ENCODE measurements around the gene PTPRO. TPM values are rescaled to one million over a fixed set of nuclear protein-coding genes. Genes with fewer than 3 reads are reported as not detected.

Gene PTPRO
- total RNA-seq, 2 donors from 2014 or later, result 4.6 to 5.6 TPM

DNA sequence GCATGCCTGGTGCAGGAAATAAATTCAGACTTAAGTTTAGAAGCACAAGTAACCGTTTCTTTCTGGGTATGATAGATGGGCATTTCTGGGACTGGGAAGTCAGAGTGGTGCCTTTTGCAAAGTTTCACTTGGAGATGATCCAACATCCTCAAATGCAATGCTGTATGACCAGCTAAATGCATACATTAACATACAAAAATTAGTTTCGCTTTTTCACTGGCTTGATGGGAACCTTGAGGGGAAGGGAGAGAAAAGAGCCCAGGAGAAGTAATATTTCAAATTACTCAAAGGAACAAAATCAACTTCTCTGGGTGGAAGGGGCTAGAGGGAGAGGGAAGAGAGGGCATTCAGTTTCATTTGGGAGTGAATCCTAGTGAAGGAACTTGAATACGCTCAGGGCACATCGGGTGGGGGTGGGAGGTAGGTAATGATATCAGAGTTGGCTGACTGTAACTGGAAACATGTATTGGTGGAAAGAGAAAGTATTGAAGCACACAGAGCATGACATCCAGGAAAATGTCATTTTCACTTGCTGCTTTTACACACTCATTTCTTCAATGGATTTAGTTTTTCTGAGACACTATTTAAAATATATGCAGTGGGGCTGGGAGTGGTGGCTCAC is 175.5 kb downstream of the PTPRO start:
- no peak for DNase-seq (ENCODE audit: low spot score)
- intact Hi-C loops (cut with DNase I), result no loop called here

GRCh38 chr12:15502211-15502610 is 179.9 kb downstream of the PTPRO start:
- DNase-seq (ENCODE audit: low spot score), result no peak
- intact Hi-C loops (cut with DNase I), result no loop called here

DNA sequence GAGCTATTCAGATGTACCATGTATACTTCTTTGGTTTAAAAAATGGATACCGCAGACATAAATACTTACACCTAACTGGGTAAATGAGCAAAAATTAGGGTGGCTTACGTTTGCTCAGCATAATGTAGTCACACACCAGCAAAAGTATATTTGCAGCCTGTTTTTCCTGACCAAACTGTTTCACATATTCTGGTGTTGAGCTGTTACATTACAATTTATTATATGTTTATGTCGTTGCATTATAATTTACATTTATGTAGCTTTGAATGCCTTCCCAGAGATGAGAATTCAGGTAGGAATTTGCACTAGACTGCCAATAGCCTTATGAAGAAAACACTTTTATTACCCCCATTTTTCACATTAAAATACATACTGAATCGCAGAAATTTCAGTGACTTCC is 183.3 kb downstream of the PTPRO start:
- DNase-seq (ENCODE audit: low spot score), result no peak
- intact Hi-C loops (cut with DNase I), result no loop called here

DNA sequence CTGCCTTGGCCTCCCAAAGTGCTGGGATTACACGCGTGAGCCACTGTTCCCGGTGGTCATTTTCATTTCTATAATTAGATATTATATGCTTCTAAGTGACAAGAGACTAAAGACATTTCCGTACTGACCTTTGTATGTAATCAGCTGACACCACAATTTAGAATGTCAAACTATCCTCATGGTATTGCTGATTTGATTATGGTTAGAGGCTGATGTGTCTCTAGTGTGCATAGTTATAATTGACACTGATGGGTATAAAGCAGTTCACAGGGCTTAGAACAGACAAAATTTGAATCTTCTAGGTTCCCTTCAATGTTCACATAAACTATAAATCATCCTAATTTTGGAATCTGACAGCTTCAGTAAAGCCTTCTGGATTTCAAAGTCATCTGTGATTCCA is 192.7 kb downstream of the PTPRO start:
- no peak for DNase-seq (ENCODE audit: low spot score)
- intact Hi-C loops (cut with DNase I), result no loop called here

DNA sequence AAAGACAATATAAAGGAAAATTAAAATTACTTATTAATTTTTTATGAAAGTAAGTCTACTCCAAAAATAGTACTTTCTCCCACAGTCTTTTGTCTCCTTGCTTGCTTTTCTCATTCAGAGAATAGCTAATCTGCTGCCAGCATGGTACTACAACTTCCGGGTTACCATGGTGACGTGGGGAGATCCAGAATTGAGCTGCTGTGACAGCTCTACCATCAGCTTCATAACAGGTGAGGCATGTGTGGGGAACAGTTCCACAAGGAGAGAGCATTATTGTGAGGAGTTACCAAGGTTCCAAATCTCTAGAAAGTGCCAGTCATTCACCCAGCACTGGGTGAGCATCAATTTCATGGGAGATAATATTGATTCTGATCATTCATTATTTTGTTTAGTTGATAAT is 197.8 kb downstream of the PTPRO start:
- DNase-seq (ENCODE audit: low spot score), result no peak

GRCh38 chr12:15520844-15521243 is 198.5 kb downstream of the PTPRO start:
- intact Hi-C loops (cut with DNase I), result no loop called here
- no peak for DNase-seq (ENCODE audit: low spot score)

More for the DNA sequence above, 197.8 kb downstream of the PTPRO start:
- intact Hi-C loops (cut with DNase I), result no loop called here

DNA sequence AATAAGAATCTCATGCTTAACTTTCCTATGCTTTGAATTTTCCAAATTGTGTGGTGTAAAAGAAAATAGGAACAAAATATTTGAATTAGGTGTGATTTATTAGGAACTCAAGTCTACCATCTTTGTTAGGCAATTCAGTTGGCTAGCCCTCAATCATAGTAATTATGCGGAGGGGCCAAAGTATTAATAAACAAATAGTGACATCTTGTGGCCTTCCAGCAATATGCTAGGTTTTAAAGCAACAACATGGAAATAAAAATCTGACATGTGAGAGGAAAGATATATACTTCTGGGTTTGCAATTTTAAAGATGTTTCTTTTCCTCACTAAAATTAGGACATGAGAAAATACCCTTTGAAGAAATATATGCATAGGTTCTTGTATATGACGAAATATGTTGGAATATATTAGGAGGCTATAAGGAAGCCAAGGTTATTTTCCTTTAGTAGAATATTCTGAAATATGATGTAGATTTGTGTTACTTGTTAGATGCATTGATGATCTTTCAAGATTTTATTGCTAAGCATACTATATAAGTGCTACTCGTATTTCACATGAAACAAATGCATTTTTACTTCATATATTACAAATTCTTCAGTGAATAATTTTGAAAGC is 200.4 kb downstream of the PTPRO start:
- intact Hi-C loops (cut with DNase I), result loop anchor here in 1 of 2 donors (2.0 kb wide), 1 partner anchor 246 kb away; no protein-coding TSS in a partner anchor
- no peak for DNase-seq (ENCODE audit: low spot score)

DNA sequence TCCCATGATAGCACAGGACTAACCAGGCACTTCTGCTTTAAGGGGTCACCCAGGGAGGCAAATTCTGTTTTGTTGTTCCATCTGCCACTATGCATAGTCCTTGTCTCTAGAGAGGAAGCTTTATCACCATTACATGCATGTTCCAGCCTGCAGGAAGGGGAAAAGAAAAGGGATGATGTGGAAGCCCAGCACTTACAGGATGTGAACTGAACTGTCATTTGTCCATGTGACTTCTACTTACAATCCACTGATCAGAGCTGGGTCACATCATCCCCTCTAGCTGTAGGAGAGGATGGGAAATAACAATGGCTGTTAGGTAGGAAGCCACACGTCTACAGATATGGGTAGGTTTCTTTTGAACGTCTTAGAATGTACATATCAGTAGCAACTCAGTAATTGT is 203.1 kb downstream of the PTPRO start:
- intact Hi-C loops (cut with DNase I), result no loop called here
- no peak for DNase-seq (ENCODE audit: low spot score)

DNA sequence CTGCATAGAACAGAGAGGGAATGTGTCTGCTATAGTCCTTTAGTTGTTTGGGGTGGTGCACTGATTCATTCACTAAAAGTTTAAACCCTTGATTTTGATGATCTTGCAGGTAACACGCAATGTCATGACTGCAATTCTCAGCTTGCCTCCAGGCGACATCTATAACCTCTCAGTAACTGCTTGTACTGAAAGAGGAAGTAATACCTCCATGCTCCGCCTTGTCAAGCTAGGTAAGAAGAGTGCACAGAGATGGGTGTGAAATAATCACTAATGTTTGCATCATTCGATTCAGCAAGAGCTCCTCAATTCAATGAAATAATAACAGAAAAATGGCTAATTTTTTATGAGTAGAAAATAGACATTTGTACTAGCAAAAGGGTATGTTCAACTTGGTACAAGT is 203.7 kb downstream of the PTPRO start:
- intact Hi-C loops (cut with DNase I), result no loop called here
- no peak for DNase-seq (ENCODE audit: low spot score)

- intact Hi-C loops (cut with DNase I), result no loop called here
- no peak for DNase-seq (ENCODE audit: low spot score)
These were observed 205.1 kb downstream of the PTPRO start for GRCh38 chr12:15527201-15528080.

GRCh38 chr12:15528666-15529065 is 206.4 kb downstream of the PTPRO start:
- intact Hi-C loops (cut with DNase I), result no loop called here
- DNase-seq (ENCODE audit: low spot score), result no peak

DNA sequence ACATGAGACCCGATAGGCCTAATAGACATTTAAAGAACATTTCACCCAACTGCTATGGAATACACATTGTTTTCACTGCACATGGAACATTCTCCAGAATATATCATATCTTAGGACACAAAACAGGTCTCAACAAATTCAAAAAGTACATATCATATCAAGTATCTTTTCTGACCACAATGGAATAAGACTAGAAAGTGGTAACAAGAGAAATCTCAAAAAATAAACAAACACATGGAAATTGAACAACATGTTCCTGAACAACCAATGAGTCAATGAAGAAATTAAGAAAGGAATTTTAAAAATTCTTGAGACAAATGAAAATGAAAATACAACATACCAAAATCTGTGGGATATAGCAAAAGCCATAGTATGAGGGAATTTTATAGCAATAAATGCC is 208.1 kb downstream of the PTPRO start:
- intact Hi-C loops (cut with DNase I), result loop anchor here (5.0 to 10.0 kb wide), 2 partner anchors 54 to 57 kb away; no protein-coding TSS in a partner anchor

GRCh38 chr12:15532364-15532977 is 210.2 kb downstream of the PTPRO start:
- DNase-seq (ENCODE audit: low spot score), result no peak
- intact Hi-C loops (cut with DNase I), result loop anchor here (5.0 to 10.0 kb wide), 2 partner anchors 52 to 55 kb away; no protein-coding TSS in a partner anchor

More for the DNA sequence above, 208.1 kb downstream of the PTPRO start:
- DNase-seq (ENCODE audit: low spot score), result no peak

GRCh38 chr12:15534322-15534721 is 212.0 kb downstream of the PTPRO start:
- DNase-seq (ENCODE audit: low spot score), result no peak
- intact Hi-C loops (cut with DNase I), result loop anchor here (5.0 to 10.0 kb wide), 2 partner anchors 50 to 53 kb away; no protein-coding TSS in a partner anchor

- no peak for DNase-seq (ENCODE audit: low spot score)
- intact Hi-C loops (cut with DNase I), result loop anchor here (5.0 to 10.0 kb wide), 3 partner anchors 37 to 52 kb away; no protein-coding TSS in a partner anchor
These were observed 212.6 kb downstream of the PTPRO start for GRCh38 chr12:15534874-15535273.

DNA sequence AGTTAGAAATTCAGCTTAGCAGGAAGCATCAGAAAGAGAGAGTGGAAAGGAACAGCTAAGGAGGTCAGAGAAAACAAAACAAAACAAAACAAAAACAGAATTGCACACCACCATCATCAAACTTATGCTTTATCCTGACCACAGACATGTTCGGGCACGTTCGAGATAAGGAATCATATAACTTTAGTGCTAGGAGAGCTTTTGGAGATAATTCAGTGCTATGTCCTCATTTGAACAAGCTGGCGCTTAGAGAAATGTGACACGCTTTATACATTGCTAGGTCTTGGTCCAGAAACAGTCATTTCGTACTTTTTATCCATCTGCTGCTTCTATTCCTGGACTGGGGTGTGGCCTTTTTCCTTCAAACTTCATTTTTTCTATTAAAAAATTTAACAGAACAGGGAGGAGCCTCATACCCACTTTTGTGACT is 213.1 kb downstream of the PTPRO start:
- intact Hi-C loops (cut with DNase I), result loop anchor here (5.0 to 10.0 kb wide), 2 partner anchors 37 to 49 kb away; no protein-coding TSS in a partner anchor
- no peak for DNase-seq (ENCODE audit: low spot score)

DNA sequence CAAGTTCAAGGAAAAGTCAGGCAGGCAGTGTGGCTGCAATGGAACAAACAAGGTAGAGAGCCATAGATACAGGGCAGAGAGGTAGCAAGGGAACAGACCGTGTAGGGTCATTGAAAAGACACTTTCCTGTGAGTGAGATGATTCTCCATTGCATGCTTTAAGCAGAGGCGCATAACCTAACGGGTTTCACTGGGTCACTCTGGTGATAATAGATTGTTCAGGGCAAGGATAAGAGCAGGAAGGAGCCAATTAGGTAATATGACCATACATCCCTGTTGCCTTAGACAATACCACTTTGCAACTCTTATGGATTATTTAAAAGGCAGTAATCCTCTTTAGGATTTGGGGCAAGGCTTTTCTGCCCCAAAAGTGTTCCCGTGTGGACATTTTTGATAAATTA is 214.1 kb downstream of the PTPRO start:
- intact Hi-C loops (cut with DNase I), result loop anchor here (5.0 to 10.0 kb wide), 2 partner anchors 36 to 48 kb away; no protein-coding TSS in a partner anchor

DNA sequence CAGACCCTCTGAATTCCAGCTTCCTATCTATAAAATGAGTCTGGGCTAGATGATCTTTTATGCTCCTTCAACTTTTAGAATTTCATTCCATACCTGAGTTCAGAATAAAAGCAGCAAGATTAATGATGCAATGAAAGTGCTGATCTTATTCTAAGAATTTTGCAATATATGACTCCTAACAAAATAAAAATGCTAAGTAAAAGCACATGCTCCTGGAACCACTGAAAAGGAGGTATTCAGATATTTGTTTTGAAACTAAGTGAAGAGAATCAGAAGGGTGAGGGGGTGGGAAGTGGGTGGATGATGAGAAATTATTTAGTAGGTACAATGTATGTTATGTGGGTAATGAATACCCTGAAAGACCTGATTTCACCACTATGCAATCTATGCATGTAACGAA is 216.6 kb downstream of the PTPRO start:
- DNase-seq (ENCODE audit: low spot score), result no peak
- intact Hi-C loops (cut with DNase I), result loop anchor here (5.0 to 10.0 kb wide), 2 partner anchors 33 to 46 kb away; no protein-coding TSS in a partner anchor

More for the DNA sequence above, 214.1 kb downstream of the PTPRO start:
- no peak for DNase-seq (ENCODE audit: low spot score)

GRCh38 chr12:15540005-15540404 is 217.7 kb downstream of the PTPRO start:
- DNase-seq (ENCODE audit: low spot score), result no peak
- intact Hi-C loops (cut with DNase I), result no loop called here

All from posterior vena cava (tissue), 2 donors.